ENCODE measurements around the gene KLF9. TPM values are rescaled to one million over a fixed set of nuclear protein-coding genes. Genes with fewer than 3 reads are reported as not detected.

The KLF9 gene
- total and polyA plus RNA-seq, 2 donors (not counting 3 experiments of a cell fraction or from before 2014, with no cell fraction given), result 7.3 to 17.2 TPM

DNA sequence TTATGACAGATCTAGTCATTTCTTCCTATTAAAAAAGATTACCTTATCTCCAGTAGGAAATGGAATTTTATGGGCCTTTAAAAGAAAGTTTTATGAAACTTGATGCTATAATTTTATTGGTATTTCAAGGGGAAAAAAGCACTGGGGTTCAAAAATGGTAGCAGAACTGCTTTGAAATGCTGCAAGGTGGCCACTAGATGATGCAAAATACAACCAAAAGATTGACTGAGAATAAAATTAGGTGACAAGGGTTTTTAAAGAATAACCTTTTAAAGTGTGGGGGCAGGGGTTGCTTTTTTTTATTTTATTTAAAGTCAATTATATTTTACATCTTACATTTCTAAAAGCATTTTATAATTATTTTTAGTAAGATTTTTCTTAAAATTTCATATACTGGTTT lies 61.7 kb downstream of the KLF9 start:
- TF ChIP-seq POLR2AphosphoS5 (IDR thresholded peaks at IDR 0.05; ENCODE audit: insufficient read depth, low read depth, low read length) (no peak), CTCF (IDR thresholded peaks at IDR 0.05; ENCODE audit: extremely low read depth in 1 of 2, insufficient read depth in 1 of 2, low read depth in 1 of 2, low read length in 2 of 2) (peak; percentile 8 to 42)
- Histone ChIP-seq H3K4me2 (ENCODE audit: insufficient read depth, low read length) (no peak overlapping the region), H3K9ac (replicated peaks; ENCODE audit: extremely low read depth, insufficient read depth, low read length) (no peak overlapping the region), H2AFZ (ENCODE audit: low read depth, low read length) (no peak overlapping the region), H3K27me3 (ENCODE audit: control insufficient read depth in 2 of 2, insufficient read depth in 2 of 2, low read length in 2 of 2) (no peaks in the 10 kb centered on the region), H3K27ac (ENCODE audit: insufficient read depth, low read depth, low read length) (no peak overlapping the region), H3K9me1 (replicated peaks; ENCODE audit: control insufficient read depth, extremely low read depth, insufficient read depth, low read length) (no peaks in the 10 kb centered on the region), H3K79me2 (ENCODE audit: control insufficient read depth, insufficient read depth, low read length) (no peaks in the 10 kb centered on the region), H3K9me3 (replicated peaks; ENCODE audit: control insufficient read depth, insufficient read depth, low read length) (no peaks in the 10 kb centered on the region), H3K36me3 (ENCODE audit: control insufficient read depth in 2 of 2, extremely low read depth in 1 of 2, insufficient read depth in 2 of 2, low read length in 2 of 2) (peaks cover 3 to 8% of the 10 kb centered on the region in 2 experiments), H4K20me1 (replicated peaks; ENCODE audit: control insufficient read depth, extremely low read depth, insufficient read depth, low read length) (no peaks in the 10 kb centered on the region), H3K4me3 (replicated peaks in 1 of 3; ENCODE audit: insufficient read depth in 1 of 3, low read depth in 1 of 3, low read length in 3 of 3) (no peak overlapping the region), H3K4me1 (ENCODE audit: control insufficient read depth, extremely low read depth, insufficient read depth, low read length) (no peaks in the 10 kb centered on the region)
- intact Hi-C loops (cut with micrococcal nuclease) (loop anchor here (1.0 to 2.0 kb wide), 2 partner anchors 60 to 249 kb away; no protein-coding TSS in a partner anchor), dilution Hi-C loops (cut with MboI; ENCODE audit: extremely low pct_ligation_motif_present, low sequenced_read_pairs) (no loop called here)
- BruUV-seq (replicated peaks), result TSS peak; percentile 9
- FAIRE-seq, result no peak
- ChIA-PET POLR2A (no interaction called here), CTCF (interaction anchor here (0.9 to 3.8 kb wide), 2 partner anchors 53 to 250 kb away, joined by 4 to 30 read pairs; no protein-coding TSS in a partner anchor)
- peak; percentile 6 for DNase-seq (ENCODE audit: low read depth, low spot score)

- intact Hi-C loops (cut with micrococcal nuclease) (loop anchor here (2.0 kb wide), 1 partner anchor 60 kb away; no protein-coding TSS in a partner anchor), dilution Hi-C loops (cut with MboI; ENCODE audit: extremely low pct_ligation_motif_present, low sequenced_read_pairs) (no loop called here)
- no TSS peak for BruUV-seq (replicated peaks)
- no peak overlapping the region for H2AFZ ChIP-seq (ENCODE audit: low read depth, low read length)
- no peaks in the 10 kb centered on the region for H3K79me2 ChIP-seq (ENCODE audit: control insufficient read depth, insufficient read depth, low read length)
- FAIRE-seq, result no peak
- no peak overlapping the region for H3K4me3 ChIP-seq (replicated peaks in 1 of 3; ENCODE audit: insufficient read depth in 1 of 3, low read depth in 1 of 3, low read length in 3 of 3)
- ChIA-PET POLR2A (interaction anchor here (0.9 kb wide), 1 partner anchor 68 kb away, joined by 3 read pairs; no protein-coding TSS in a partner anchor), CTCF (interaction anchor here (0.7 to 3.8 kb wide), 6 partner anchors 12 to 250 kb away, joined by 3 to 30 read pairs (median 4); no protein-coding TSS in a partner anchor)
- H3K9me3 ChIP-seq (replicated peaks; ENCODE audit: control insufficient read depth, insufficient read depth, low read length), result no peaks in the 10 kb centered on the region
- H3K9me1 ChIP-seq (replicated peaks; ENCODE audit: control insufficient read depth, extremely low read depth, insufficient read depth, low read length), result no peaks in the 10 kb centered on the region
- no peak overlapping the region for H3K27ac ChIP-seq (ENCODE audit: insufficient read depth, low read depth, low read length)
- no peak overlapping the region for H3K4me2 ChIP-seq (ENCODE audit: insufficient read depth, low read length)
- DNase-seq (ENCODE audit: low read depth, low spot score), result peak; percentile 20
- no peak overlapping the region for H3K9ac ChIP-seq (replicated peaks; ENCODE audit: extremely low read depth, insufficient read depth, low read length)
- no peaks in the 10 kb centered on the region for H3K27me3 ChIP-seq (ENCODE audit: control insufficient read depth in 2 of 2, insufficient read depth in 2 of 2, low read length in 2 of 2)
- no peak for TF ChIP-seq MAX (IDR thresholded peaks at IDR 0.05; ENCODE audit: insufficient read depth, insufficient read length)
- TF ChIP-seq MYC (IDR thresholded peaks at IDR 0.05; ENCODE audit: low read depth, low read length), result no peak
- no peak for TF ChIP-seq POLR2AphosphoS5 (IDR thresholded peaks at IDR 0.05; ENCODE audit: insufficient read depth, low read depth, low read length)
- TF ChIP-seq CTCF (IDR thresholded peaks at IDR 0.05; ENCODE audit: extremely low read depth in 1 of 2, insufficient read depth in 1 of 2, low read depth in 1 of 2, low read length in 2 of 2), result no peak
- no peak for TF ChIP-seq POLR2A (IDR thresholded peaks at IDR 0.05; ENCODE audit: low read depth, low read length)
- no peak for TF ChIP-seq JUN (IDR thresholded peaks at IDR 0.05; ENCODE audit: borderline replicate concordance, insufficient read depth, insufficient read length, low read depth)
- no peak for TF ChIP-seq EZH2 (IDR thresholded peaks at IDR 0.05; ENCODE audit: borderline replicate concordance, low read depth, low read length, severe bottlenecking)
- no peak for TF ChIP-seq FOS (IDR thresholded peaks at IDR 0.05; ENCODE audit: borderline replicate concordance, insufficient read depth, low read length)
- no peak for TF ChIP-seq GATA2 (IDR thresholded peaks at IDR 0.05; ENCODE audit: insufficient read depth, insufficient read length, low read depth, low read length)
- no peaks in the 10 kb centered on the region for H4K20me1 ChIP-seq (replicated peaks; ENCODE audit: control insufficient read depth, extremely low read depth, insufficient read depth, low read length)
- H3K36me3 ChIP-seq (ENCODE audit: control insufficient read depth in 2 of 2, extremely low read depth in 1 of 2, insufficient read depth in 2 of 2, low read length in 2 of 2), result peaks cover 2 to 8% of the 10 kb centered on the region in 2 experiments
- H3K4me1 ChIP-seq (ENCODE audit: control insufficient read depth, extremely low read depth, insufficient read depth, low read length), result no peaks in the 10 kb centered on the region
Observed at GRCh38 chr9:70352356-70352755, 62.1 kb downstream of the KLF9 start.
